Fibroblast of skin of scalp (primary cell): ENCODE measurements around the gene IFT27.

Source experiments
- DNase-seq: peaks from one replicate; pipeline ENCODE4 v3.0.0-alpha.2; 2013

The IFT27 gene

DNA sequence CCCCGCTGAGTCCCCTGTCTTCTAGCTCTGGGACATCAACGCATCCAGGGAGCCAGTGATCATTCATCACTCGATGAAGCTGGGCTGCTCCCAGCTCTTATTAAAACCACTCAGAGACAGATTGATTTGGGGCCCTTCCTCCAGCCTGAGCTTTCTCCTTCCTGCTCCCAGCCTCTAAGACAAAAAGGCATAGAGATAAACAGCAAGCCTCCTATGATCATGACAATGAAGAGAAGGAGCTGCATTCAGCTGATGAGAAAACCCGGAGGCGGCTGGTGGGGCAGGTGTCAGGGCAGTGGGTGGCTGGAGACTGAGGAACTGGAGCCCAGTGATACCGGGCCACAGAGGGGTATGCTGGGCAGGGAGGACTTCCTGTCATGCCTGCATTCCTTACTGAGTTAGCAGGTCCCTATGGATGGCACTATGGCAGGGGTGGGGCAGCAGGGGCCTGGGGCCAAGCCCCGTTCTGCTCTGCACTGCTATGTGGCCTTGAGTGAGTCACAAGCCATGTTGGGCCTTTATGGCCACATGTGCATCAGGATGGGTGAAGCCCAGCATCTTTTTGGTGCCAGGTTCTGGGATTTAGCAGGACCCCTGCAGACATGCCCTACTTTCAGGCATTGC is 20.7 kb upstream of the IFT27 start:
- no peak for DNase-seq

DNA sequence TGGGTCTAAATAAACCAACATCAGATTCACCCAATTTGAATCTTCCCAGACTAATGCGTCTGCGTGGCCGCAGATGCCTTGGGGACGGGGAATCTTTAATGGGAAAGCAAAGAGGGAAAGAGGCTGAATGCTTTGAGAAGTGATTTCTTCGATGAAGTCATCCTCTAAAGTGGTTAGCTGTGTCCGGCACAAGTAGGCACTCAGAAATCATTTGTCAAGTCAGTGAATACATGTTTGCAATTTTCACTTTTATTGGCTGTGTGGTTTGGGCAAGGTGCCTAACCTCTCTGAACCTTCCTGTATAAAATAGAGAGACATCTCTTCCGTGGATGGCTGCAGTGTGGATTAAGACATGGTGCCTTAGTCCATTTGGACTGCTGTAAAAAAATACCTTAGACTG is 19.7 kb upstream of the IFT27 start:
- DNase-seq: no peak

DNA sequence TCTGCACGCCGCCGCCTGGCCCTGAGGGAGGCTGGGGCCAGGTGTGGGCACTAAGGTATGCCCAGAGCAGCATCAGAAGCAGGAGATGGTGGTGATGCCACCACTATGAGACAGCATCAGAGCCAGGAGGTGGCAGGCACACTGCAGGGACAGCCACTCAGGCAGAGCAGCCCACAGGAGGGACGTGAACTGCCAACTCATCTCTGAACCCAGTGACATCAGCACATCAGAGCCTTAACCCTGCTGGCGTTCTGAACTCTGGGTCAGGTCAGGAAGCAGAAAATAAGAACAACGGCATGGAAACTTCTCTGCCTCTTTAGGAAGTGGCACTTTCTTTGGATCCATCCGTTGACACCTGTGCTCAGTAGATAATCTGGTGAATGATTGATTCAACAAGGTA is 14.7 kb upstream of the IFT27 start:
- DNase-seq: no peak

DNA sequence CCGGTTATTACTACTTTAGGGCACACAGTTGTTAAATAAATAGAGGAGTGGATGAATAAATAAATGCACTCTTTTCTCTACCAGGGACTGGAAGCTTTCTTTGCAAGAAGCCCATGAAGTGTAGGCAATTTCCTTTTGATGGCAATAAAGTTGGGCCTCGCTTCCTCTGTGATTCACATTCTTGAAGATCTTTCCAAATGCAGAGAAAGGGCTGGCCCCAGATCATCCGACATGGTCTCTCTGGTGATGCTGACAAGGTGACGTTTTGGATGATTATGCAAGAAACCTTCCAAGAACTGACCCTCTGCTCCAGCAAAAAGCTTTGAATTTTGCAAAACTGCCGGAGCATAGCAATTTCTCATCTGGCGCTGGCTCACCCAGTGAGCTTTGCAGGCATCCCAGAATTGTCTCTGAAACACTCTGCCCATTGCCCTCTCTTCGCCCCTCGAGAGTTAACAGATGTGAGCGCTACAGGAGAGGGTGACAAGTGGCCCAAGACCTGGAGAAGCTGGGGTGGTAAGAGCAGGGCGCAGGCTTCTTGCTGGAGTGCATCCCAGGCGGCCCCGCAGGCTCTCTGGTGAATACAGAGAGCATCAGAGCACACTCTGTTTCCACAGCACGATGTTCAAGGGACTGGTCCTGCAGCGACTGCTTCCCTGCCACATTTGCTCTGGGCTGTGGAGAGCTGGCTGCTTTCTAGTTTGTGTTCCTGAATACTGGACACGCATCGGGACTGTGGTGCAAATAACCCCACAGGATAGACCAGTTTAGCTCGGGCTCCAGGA is 11.5 kb upstream of the IFT27 start:
- no peak for DNase-seq

DNA sequence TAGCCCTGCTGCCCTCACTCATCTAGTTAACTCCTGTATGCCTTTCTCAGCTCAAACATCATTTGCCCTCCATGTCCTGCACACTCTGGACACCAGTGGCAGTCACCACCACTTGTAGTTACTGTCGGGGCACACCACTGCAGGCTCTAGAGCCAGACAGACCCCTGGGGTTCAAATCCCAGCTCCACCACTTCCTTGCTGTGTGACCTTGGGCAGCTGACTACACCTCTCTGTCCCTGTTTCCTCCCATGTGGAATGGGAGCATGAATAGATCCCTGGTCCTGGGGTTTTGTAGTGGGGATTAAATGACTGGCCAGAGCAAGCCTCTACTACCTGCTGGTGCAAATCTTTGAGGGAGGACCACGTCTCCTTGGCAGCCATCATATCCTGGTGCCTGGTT is 7.8 kb upstream of the IFT27 start:
- DNase-seq: no peak

DNA sequence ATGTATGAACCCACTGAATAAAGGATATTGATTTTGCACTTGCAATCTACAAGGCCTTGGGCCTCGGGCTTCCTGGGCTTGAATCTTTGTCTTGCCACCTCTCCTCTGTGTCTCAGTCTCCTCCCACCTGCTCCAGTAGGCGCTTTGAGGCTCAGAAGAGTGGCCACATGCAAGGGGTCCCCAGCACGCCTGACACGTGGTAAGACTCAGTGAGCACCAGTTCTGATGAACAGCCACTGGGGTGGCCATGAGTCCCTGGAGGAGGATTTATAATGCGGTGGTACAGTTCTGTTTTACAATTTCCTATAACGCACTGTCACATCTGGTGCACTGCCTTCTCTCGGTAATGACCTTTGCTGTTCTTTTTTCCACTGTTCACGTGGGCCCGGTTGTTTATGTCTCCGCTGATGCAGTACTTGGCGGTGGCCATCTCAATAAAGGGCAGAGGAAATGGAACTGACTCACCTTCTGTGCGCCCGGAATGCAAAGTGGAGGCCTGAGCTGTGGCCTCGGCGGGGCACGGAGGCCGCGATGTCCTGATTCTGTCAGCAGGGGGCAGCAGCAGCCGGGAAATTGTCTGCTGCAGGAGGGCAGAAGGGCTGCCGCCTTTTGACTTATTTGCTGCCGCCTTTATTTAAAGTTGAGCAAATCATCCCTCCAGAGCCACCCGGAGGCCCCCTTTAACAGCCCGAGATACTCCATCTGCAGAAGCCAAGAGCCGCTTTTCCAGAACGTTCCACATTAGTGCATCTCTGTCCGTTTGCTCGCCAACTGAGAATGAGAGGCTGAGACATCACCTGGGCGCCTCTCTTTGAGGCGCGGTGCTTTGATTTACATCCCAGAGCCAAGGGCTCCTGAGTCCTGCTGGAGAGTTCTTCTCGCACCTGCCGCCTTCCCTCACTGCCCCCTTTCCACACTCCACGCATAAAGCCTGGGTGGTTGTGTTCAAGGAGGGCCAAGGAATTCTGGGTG is 6.0 kb upstream of the IFT27 start:
- peak; percentile 71 for DNase-seq

DNA sequence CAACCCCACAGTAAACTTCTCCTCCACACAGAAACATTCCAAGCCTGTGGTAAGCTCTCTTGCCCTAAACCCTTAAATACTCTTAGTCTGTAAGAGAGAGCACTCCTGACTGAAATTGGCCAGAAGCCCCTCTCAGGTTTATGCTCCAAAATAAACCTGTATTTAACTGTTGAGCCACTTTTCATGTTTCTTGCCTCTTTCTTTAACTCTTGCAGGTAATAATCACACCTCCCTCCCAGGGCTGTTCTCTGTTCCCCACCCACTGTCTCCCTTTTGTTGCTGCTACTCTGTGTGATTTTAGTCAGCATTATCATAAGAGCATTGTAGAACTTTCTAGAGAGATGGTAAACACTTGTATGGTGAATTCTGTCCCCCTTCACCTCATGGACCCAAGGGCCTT is 2.1 kb upstream of the IFT27 start:
- no peak for DNase-seq

DNA sequence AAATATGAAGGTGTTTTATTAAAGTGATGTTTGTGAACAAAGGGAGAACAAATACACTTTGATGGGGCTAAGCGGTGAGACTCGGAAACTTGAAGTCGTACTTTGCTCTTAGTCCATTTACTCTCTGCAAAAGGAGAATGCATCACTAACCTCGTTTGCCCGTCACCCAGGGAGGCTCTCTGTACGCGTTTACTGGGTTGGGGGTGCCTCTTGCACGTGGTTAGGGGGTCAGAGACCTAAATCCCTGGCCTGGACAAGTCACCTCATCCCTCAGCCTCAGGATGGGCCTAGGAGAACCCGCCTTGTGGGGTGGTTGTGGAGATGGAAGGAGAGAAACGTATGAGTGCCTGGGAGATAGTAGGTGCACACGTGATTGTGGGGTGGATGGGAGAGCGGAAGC is 803 bp upstream of the IFT27 start:
- no peak for DNase-seq

DNA sequence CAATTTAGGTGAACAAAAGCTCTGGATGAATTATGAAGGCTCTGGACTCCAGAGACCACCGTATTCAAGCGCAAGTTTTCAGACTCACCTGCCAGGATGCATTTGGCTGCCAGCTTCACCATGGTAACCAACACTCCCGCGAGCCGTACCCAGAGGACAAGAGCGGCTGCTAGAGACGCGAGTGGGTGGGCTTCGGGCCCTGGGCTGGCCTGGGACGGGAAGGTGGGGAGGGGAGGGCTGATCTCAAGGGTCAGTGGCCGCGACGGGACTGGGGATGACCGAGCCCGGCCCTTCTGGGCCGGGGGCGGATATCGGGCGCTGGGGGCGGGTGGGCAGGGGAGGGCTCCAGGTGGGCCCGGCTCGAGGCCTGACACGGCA is 344 bp downstream of the IFT27 start:
- no peak for DNase-seq

DNA sequence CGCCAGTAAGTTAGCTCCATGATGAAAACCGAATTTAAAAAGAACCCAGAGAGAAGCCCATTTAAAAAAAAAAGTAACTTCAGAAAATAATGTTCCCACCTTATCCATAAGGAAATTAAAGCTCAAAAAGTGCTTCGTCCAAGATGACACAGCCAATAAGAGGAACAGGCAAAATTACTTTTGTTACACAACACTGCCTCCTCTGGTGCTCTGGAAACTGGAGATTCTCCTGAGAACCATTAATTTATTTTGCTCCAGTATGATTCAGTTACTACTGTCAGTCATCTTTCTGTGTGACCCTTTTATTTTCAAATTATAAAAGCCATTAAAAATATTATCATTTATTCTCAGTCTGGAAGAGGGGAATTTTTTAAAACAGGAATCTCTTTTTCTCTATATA is 2.0 kb downstream of the IFT27 start:
- peak; percentile 36 for DNase-seq

DNA sequence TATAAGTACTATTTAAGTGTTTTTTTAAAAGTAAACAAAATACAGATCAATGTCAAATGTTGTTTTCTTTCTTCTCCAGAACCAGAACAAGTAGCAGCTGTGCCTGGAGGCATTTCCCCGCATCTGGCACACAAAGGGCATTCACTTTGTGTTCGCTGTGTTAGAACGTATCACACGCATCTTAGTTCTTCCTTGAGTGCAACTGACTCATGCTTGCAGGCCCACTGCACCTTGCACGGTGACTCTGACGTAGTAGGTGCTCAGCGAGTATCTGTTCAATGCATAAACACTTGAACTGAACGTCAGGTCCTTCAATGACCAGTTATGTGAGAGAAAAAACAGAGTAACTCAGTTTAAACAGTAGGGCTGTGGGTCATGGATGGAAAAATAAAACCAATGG is 3.5 kb downstream of the IFT27 start:
- DNase-seq: no peak

DNA sequence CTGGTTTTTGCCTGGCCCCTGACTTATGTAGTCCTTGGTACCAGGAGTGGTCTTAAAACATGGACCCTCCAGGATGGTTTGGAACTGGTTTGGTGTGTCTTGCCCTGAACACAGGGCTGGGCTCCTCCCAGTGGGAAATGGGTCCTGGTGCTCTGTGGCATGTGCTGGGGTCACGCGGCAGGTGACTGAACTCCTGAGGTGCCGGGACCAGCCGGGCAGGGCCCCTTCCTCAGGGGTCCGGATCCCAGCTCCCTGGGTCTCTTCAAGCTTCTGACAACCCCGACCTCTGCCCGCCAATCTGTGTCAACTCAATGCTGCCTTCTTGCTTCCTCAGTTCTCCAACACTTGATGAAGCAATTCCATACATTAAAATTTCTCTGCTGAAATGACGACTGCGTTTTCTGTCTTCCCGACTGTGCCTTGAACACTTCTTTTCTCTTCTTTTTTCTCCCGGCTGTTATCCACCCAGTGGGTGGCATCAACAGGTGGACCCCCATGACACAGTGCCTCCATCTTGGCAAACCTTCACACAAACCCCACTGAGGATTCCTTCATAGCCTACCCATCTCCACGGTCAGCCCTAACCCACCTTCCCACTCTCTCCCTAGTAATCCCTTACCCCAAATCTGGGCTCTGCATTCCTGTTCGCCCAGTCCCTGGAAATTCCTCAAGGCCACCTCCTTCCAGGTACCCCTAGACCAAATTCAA is 4.4 kb downstream of the IFT27 start:
- DNase-seq: no peak

DNA sequence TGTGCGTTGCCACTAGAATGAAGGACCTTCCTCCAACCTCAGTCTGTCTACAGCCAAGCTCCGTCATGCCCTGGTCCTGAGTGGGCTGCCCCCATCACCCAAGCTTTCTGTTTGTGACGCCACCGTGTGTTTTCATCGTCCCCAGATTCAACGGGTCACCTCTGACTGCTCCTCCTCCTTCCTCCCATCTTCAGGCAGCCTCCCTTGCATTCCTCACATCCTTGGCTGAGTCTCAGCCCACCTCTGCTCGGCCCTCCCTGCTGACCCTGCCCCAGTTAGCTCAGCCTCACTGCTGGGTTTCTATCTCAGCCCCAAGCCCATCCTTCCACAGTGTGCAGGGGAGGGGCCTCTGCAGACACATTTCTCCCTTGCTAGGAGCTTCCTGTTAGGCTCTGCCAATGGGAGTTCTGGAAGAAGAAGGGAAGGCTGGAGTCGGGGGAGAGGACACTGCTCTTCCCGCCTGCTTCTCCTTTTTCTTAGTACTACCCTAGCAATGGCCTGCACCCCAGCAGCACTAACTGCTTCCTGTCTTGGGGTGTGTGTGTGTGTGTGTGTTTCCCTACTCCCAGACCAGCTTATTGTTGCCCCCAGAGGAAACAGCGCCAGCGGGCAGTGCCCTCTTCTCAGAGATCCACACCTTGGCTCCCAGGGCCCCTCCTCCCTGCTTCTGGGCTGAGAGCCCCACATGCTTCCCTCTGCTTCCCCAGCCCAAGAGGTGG is 5.2 kb downstream of the IFT27 start:
- no peak for DNase-seq

DNA sequence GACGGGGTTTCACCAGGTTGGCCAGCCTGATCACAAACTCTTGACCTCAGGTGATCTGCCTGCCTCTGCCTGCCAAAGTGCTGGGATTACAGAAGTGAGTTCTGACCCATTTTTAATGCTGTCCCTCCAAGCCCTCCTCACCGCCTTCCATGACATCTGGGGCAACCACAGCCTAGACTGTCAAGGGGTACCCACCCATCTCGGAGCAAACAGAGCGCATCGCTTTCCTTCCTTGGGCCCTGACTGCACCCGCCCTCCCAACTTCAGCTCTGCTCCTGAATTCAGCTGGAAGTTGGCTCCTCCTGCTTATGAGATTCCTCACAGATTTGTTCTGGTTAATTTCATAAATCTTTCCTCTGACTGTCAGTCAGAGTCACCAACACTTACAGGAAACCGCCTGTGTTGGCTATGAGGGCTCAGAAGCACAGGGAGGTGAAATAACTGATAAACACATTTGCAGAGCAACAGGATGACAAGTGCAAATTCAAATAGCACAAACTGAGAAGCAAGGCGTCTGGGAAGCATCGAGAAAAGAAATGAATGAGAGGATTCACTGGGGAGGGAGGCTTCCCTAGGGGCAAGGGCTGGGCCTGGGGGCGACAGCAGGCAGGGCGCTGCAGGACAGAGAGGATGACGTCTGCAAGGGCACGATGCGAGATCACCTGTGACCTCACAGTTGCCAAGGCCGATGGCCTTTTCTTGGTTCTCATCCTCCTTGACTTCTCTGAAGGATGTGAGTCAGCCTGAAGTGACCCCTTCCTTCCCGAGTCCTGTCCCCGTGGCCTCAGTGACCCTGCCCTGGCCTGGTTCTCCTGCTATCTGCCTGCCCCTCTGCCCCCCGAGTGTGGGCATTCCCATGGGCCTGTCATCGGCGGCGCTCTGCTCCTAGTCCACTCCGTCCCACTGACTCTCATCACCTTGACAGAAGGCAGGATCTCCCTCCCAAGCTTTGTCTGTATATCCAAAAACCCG is 6.1 kb downstream of the IFT27 start:
- no peak for DNase-seq

DNA sequence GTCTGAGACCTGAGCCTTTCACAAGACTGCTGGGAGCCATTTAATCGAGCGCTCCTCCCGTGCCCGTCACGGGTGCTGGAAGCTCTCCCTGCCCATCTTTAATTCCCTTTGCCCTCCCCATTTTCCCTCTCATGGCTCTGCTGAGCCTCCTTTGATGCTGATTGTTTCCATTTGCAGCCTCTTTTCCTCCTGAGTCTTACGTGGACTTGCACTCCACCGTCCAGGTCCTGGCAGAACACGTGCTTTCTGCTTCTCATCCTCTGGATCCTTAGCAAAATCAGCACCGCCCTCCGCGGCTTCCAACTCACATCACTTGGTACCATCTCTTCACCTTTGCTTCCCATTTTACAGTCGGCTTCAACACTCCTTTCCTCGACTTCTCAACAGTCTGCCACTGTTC is 7.3 kb downstream of the IFT27 start:
- no peak for DNase-seq

DNA sequence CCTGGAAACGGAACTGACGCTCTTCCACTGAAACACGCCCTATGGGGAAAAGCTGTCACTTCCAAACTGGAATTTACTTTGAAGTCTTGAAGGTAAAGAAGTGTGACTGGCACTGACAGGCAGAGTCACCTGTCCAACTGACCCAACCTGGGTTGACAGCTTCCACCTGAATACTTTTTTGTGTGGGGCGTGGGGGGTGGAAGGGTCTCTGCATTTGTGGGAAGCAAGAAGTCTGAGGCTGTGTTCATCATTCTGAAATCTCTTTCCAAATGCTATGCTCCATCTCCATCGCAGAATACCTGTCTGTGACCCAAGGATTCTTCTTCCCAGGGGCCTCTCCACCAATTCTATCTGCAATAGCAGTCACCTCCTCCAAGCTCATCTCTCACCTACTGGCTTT is 7.8 kb downstream of the IFT27 start:
- DNase-seq: no peak

DNA sequence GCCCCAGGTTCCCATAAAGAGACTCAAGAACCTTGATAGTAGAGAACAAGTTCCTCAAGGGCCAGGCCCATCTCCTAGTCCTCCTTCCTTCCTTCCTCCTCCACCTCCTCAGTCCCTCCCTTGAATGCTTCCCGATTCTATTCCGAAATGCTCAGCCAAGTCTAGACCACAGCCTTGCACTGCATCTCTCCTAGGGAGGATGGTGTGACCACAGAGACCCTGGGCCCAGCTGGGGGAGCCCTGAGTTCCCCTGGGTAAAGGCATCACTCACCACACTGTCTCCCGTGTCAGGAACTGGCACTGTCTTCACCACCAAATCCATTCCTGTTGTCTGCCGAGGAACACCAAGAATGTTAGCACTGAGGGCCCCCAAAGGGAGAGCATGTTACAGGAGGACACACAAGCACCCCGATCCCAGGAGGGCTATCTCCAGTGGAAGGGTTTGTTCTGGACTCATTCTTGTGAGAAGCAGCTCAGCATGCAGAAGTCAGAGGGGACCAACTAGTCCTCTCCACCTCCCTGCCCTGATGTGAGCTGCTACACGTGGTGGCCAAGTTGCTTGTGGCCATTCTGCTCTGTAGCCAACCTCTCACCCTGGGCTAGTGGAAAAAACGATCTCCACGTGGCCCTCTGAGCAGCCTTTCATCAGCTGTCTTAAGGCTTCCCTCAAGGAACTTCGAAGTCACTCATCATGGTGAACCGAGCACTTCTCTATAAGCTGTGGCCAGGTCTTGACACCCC is 8.7 kb downstream of the IFT27 start:
- DNase-seq: no peak

DNA sequence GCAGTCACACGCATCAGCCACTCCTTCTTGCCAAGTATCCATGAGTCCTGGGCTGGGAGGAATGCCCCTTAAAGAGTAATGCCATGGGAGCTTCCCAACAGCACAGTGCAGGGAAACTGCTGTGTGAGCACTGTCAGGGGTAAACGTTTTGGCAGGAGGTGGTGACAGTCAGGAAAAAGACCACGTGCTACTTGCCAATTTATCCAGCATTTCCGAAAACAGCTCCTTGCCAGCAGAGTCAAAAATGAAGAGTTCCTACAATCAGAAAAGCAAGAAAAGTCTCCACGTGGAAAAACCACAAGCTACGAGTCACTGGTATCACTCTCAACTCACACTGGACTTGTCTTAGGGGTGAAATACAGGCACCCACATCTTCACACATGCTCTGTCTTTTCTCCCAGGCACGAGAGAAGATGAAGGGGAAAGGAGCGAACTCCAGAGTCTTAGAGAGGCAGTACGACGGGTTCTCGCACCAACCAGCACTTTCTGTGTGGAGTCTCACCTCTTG is 9.9 kb downstream of the IFT27 start:
- peak; percentile 8 for DNase-seq

DNA sequence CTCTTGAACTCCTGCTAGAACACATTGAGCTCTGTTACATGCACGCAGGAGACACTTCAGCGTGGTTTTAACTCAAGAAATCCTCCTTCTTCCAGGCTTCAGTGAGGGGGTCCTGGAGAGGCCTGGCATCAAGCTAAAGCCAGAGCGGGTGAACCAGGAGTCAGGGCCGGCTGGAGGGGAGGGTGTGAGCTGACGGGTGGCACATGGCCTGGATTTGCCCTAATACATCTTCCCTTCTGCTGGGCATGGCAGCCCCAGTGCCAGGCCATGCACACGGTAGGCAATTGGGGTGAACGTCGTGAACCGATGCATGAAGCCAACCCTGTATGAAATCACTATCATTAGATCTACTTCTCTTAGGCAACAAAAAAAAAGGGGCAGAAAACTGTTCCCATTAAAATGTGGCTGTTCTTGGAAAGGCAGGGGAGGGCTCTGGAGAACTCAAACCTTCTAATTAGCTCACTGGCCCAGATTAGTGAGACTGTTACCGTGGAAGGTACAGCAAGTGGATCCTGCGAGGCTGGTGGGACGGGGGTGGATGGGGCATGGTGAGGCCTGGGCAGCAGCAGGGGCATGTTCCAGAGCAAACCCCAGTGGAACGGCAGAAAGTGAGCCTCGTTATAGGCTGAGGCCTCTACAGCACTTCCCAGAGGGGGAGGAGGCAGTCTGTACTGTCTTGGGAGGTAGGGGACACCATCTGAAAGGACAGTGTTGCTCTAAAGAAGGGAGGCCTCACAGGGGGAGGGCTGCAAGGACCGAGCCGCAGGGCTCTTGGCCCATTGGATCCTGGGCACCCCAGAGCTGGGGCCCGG is 10.6 kb downstream of the IFT27 start:
- no peak for DNase-seq
